Measurements from ENCODE around the gene TMEM8B.
A peak's percentile ranks its signal among the peaks of the same experiment; 100 is the strongest.

TMEM8B gene

DNA sequence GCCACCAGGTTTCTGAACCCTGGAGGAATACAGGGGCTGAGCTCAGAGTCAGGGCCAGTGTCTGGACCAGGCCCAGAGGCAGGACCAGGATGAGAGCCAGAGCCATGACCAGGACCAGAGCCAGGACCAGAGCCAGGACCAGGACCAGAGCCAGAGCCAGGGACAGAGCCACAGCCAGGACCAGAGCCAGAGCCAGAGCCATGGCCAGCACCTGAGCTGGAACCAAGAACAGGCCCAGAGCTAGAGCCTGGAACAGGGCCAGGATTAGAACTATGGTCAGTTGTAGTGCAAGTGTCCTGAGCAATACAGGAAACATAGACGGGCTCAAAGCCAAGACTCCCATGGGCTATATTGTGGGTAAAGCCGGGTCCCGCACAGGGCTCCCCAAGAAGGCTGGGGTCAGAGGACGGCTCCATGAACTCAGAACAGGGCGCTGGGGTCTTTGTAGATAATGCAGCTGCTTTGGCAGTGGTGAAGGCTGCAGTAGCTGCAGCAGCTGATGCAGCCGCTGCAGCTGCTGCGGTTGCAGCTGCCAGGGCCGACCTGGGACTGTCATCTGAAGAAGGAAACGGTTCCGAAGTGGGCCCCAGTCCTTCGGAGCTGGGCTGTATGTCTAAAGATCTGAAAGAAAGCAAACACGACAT lies 17.5 kb upstream of the TMEM8B start:
- no peak for DNase-seq (ENCODE audit: low read depth)

GRCh38 chr9:35812025-35812602 lies 16.9 kb upstream of the TMEM8B start, which contains the start of gene SPAG8:
SPAG8 (minus strand) TSS chr9:35812262; CDS start chr9:35812147, 115 bp downstream.
- peak; percentile 90 for DNase-seq (ENCODE audit: low read depth)

GRCh38 chr9:35813434-35814105 lies 15.5 kb upstream of the TMEM8B start:
- DNase-seq (ENCODE audit: low read depth), result no peak

- DNase-seq (ENCODE audit: low read depth), result peak; percentile 15
Observed at GRCh38 chr9:35814106-35814840, 14.8 kb upstream of the TMEM8B start.

DNA sequence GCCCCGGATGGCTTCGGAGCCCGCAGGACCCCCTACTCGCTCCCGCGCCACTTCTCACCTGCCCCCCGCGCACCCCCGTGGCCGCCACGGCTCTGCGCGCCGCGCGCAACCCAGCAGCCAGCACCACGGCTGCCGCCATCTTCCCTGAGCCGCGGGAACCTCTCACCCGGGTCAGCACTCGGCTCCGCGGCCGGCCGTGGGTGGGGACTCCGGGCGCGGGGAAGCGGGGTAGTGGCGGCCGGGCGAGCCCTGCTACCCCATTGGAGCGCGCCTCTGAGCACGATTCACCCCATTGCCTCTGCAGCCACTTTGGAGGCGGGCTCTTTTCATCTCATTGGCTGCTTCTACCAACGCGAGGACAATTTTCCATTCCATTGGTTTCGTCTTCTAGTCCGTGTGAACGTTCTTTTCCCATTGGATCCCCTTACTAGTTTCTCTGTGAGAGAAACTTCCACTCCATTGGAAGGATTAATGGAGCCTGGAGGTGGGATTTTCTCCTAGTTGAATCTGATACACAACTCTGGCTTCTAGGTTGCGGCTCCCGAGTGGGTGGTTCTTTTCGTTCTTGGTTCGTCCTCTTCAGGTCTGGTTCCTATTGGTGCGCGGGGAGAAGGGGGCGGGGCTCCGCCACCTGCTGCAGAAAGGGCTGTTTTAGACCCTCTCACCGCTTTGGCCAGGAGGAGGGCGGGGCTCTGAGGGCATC lies 14.0 kb upstream of the TMEM8B start, which contains the start of gene HINT2:
HINT2 (minus strand) TSS at position 202 of the 703 bp plus-strand sequence; CDS start at position 139, 63 bp downstream.
- DNase-seq (ENCODE audit: low read depth), result peak; percentile 92

- no peak for DNase-seq (ENCODE audit: low read depth)
Observed at GRCh38 chr9:35816708-35817107, 12.3 kb upstream of the TMEM8B start.

- DNase-seq (ENCODE audit: low read depth), result no peak
Observed at GRCh38 chr9:35818341-35818740, 10.7 kb upstream of the TMEM8B start.

GRCh38 chr9:35820076-35820475 lies 9.0 kb upstream of the TMEM8B start:
- no peak for DNase-seq (ENCODE audit: low read depth)

- DNase-seq (ENCODE audit: low read depth), result no peak
Observed at GRCh38 chr9:35822926-35823325, 6.1 kb upstream of the TMEM8B start.

GRCh38 chr9:35826071-35826701 lies 2.8 kb upstream of the TMEM8B start:
- no peak for DNase-seq (ENCODE audit: low read depth)

DNA sequence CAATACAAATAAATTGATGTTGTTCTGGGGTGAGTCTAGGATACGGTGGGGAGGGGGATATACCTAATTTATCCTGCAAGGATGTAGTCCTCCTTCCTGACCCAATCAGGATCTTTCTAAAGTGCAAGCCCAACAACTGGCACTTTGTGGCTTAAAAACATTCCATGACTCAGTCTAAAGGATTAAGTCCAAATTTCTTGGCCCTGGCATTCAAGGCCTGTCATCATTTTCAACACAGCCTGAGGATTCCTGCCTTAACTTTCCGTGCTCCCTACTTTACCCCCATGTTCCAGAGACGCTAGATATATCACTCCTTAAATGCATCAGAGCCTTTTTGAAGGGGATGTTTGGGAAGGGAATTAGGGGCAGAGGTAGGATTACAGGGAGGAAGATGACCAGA lies 1.5 kb upstream of the TMEM8B start:
- no peak for DNase-seq (ENCODE audit: low read depth)

GRCh38 chr9:35828716-35829083 lies 328 bp upstream of the TMEM8B start, which contains the start of gene FAM221B:
FAM221B (minus strand) TSS chr9:35828732; CDS start chr9:35826161, 2,571 bp downstream.
- DNase-seq (ENCODE audit: low read depth), result no peak

GRCh38 chr9:35829764-35830096 lies 702 bp downstream of the TMEM8B start:
- DNase-seq (ENCODE audit: low read depth), result no peak

DNA sequence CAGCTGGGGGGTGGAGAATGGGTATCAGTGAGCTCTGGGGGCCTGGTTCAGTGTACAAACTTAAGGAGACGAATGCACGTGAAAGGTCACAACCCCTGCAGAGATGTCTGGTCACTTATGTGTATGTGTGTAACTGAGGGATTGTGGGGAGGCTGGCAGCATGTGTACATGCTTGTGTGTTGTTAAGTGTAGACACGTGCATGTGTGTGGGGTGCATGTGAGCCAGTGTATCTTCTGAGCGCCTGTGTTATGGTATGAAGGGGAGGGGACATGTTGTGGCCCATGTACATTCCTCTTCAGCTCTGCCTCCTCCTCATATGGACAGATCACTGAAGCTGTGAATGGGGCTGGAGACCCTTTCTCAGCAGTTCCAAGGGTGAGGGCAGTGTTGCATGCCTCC lies 2.0 kb downstream of the TMEM8B start:
- no peak for DNase-seq (ENCODE audit: low read depth)

GRCh38 chr9:35832814-35833213 lies 3.8 kb downstream of the TMEM8B start:
- no peak for DNase-seq (ENCODE audit: low read depth)

DNA sequence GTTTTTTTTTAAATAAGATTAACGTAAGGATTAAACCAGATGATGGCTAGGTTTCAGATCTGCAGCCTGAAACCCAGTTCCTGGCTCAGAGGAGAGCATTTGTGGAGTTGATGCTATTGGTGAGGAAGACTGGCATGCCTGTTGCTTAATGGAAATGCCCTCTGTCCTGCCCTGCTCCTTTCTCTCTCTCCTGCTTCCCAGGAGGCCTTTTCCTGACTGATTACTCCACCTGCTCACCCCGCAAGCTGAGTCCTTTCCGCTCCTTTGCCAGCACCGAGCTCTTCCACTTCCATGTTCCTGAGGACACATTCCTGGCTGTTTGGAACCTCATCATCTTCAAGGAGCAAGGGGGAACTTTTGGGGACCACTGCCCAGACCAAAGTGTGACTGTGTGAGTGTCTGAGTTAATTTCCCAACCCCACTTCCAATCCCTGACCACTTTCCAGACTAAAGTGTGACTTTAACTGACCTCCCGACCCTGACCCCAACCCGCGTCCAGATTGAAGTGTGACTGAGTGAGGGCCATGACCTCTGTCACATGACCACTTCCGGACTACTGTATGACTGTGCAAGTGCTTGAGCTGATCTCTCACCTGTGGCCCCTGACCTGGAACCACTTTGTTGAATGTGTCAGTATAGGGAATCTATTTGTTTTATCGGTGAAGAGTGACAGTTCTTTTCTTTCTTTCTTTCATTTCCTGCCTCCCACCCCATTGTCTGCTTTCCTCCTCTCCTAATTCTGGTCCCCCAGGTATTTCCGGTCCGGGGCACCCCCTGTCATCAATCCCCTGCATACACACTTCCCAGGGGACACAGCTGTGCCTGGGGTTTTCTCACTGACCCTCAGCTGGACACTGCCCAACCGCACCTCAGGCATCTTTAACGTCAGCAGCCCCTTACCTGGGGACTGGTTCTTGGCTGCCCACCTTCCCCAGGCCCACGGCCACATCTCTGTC lies 5.5 kb downstream of the TMEM8B start:
- no peak for DNase-seq (ENCODE audit: low read depth)

DNA sequence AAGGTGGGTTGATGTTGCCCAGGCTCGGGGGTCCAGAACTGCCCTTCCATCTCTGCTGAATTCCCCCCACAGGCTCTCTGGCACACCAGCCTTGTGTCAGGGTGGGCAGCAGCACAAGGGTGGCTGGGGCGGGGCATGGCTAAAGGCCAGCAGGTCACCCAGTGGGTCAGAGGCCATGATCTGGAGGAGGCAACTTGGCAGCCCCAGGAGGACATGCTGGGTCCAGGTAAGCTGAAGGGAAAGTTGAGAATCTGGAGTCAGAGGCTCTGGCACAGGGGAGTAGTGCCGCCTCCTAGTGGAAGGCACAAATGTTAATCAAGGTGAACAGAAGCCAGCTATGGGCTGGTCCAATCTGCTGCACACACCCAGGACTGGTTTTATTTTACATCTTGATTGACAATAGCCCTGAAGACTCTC lies 6.2 kb downstream of the TMEM8B start:
- DNase-seq (ENCODE audit: low read depth), result no peak

GRCh38 chr9:35835766-35836165 lies 6.7 kb downstream of the TMEM8B start:
- DNase-seq (ENCODE audit: low read depth), result no peak

DNA sequence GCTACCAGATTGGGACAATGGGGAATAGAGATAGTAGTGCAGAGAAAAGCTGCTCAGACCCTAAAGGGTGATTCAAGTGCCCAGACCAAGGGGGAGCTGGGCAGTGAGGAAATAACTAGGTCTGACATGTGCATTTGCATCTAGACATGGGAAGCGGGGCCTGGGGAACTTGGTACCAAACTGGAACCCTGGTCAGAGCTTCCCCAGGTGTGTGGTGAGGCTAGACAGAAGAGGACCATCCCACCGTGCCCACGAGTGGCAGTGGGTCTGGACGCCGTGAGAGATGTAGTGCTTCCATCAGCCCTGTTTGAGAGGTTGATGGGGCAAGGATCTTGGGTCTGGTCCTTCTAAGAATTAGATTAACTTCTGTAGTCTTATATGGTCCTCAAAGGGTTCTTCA lies 7.6 kb downstream of the TMEM8B start:
- no peak for DNase-seq (ENCODE audit: low read depth)

GRCh38 chr9:35839926-35840325 lies 10.9 kb downstream of the TMEM8B start:
- DNase-seq (ENCODE audit: low read depth), result no peak
